Natural killer cell (primary cell): ENCODE results near the gene ECI2. TPM values are rescaled to one million over a fixed set of nuclear protein-coding genes. Genes with fewer than 3 reads are reported as not detected.

Source experiments
- ATAC-seq, 3 donors: fragments of 150-1000 bp in 2 of 3; fragments of 200-7000 bp in 1 of 3; cut with Tn5 transposase; 1 replicate in 1 of 3; 2 replicates in 2 of 3; pipeline ENCODE4 v1.10.0; 2021; ENCODE audit warnings: mild to moderate bottlenecking in 2 of 3, moderate library complexity in 2 of 3
- DNase-seq, 2 donors: peaks; one replicate each; pipeline versions ENCODE4 v3.0.0 to v3.0.0-alpha.2; 2013 to 2021; ENCODE audit warnings: mixed read lengths in 1 of 2
- H3K27ac ChIP-seq: one replicate; pipeline ENCODE4 v1.5.1; 2013; ENCODE audit warnings: mild to moderate bottlenecking, low read length
- H3K27me3 ChIP-seq: one replicate; pipeline ENCODE4 v1.6.1; 2013; ENCODE audit warnings: low read length; ENCODE audit not compliant: control insufficient read depth, insufficient read depth
- H3K36me3 ChIP-seq: one replicate; pipeline ENCODE4 v1.6.1; 2013; ENCODE audit warnings: low read length; ENCODE audit not compliant: control insufficient read depth, insufficient read depth
- H3K4me1 ChIP-seq: one replicate; pipeline ENCODE4 v1.6.1; 2013; ENCODE audit warnings: low read length; ENCODE audit not compliant: control insufficient read depth, insufficient read depth
- H3K4me3 ChIP-seq: one replicate; pipeline ENCODE4 v1.5.1; 2013; ENCODE audit warnings: low read length
- H3K9me3 ChIP-seq: one replicate; pipeline ENCODE4 v1.6.1; 2013; ENCODE audit warnings: low read length; ENCODE audit not compliant: control insufficient read depth, insufficient read depth
- H3K27ac Mint-ChIP-seq, 2 donors: one replicate each; pipeline ENCODE4 v1.8.0; 2022; ENCODE audit warnings: mild to moderate bottlenecking in 2 of 2, mixed read lengths in 2 of 2, moderate library complexity in 1 of 2
- H3K27me3 Mint-ChIP-seq, 2 donors: one replicate each; pipeline ENCODE4 v1.8.0; 2022; ENCODE audit warnings: low read depth in 2 of 2, mixed read lengths in 2 of 2
- H3K36me3 Mint-ChIP-seq: one replicate; pipeline ENCODE4 v1.8.0; 2022; ENCODE audit warnings: mixed read lengths
- H3K4me1 Mint-ChIP-seq, 2 donors: one replicate each; pipeline ENCODE4 v1.8.0; 2022; ENCODE audit warnings: mixed read lengths in 2 of 2
- H3K4me3 Mint-ChIP-seq: one replicate; pipeline ENCODE4 v1.8.0; 2022; ENCODE audit warnings: mild to moderate bottlenecking, moderate library complexity, mixed read lengths
- H3K9me3 Mint-ChIP-seq, 2 donors: one replicate each; pipeline ENCODE4 v1.8.0; 2022; ENCODE audit warnings: mixed read lengths in 2 of 2
- WGBS: methylation state at CpG from one replicate; pipeline ENCODE4 v1.1.7; 2013; ENCODE audit warnings: missing lambda C conversion rate; ENCODE audit not compliant: insufficient coverage; 5-methylcytosine and 5-hydroxymethylcytosine counted together
- intact Hi-C: fragments of 100-400 bp; cut with micrococcal nuclease; formaldehyde crosslinking; loops from one replicate; pipeline ENCODE4 v1.14.2; 2022
- total RNA-seq, 4 donors: library from RNA; stranded (reverse); fragments of 120-200 nt in 1 of 4; gene quantifications; one replicate each; pipeline versions ENCODE4 v1.2.3 to v1.2.4, GENCODE V29; 2013 to 2022
- TF ChIP-seq, protein P1 (sequence below): fragments of 200-600 bp; IDR thresholded peaks from one replicate; pipeline ENCODE4 v1.8.0; 2022; ENCODE audit warnings: antibody characterized with exemption

Gene ECI2
- total RNA-seq, 3 donors from 2014 or later (not counting 1 experiment from before 2014, with no cell fraction given) = 17.2 to 21.6 (median 19.6) TPM

DNA sequence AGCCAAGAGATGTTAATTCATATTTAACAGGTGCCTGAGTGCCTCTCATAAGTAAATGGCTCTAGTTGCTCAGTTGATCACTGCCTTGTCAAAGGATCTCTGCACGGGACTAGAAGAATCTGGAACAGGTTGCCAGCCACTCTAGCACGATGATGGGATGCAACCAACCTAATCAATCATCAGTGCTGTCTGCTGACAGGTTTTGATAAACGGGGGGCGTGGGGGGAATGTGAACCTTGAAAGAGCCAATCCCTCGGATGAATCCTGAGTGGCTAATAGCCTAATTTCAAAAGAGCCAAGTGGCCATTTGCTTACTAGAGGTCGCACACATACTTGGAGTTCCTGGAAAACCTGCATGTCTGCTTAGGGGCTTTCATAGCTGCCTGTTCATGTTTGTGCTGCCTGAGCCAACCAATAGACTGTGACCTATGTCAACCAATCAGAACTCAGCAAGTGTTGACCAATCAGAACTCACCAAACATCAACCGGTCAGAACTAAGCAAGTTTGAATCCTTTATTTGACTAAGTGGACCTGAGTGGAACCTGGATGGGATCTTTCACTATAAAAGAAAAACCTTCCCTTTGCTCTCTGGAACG, 43.5 kb upstream of the ECI2 start:
- no peaks in the 10 kb centered on the region for H3K9me3 ChIP-seq
- TF ChIP-seq, protein P1, sequence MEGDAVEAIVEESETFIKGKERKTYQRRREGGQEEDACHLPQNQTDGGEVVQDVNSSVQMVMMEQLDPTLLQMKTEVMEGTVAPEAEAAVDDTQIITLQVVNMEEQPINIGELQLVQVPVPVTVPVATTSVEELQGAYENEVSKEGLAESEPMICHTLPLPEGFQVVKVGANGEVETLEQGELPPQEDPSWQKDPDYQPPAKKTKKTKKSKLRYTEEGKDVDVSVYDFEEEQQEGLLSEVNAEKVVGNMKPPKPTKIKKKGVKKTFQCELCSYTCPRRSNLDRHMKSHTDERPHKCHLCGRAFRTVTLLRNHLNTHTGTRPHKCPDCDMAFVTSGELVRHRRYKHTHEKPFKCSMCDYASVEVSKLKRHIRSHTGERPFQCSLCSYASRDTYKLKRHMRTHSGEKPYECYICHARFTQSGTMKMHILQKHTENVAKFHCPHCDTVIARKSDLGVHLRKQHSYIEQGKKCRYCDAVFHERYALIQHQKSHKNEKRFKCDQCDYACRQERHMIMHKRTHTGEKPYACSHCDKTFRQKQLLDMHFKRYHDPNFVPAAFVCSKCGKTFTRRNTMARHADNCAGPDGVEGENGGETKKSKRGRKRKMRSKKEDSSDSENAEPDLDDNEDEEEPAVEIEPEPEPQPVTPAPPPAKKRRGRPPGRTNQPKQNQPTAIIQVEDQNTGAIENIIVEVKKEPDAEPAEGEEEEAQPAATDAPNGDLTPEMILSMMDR = no peak
- peaks cover 2% of the 10 kb centered on the region for H3K27me3 ChIP-seq
- DNase-seq (no peak), ATAC-seq (no peak)
- WGBS = 90% methylated on average over 8 of the region's 8 CpGs
- Mint-ChIP-seq H3K9me3 (no peaks in the 10 kb centered on the region), H3K36me3 (no peaks in the 10 kb centered on the region), H3K4me1 (no peaks in the 10 kb centered on the region), H3K4me3 (no peak overlapping the region), H3K27me3 (peaks cover 7 to 17% of the 10 kb centered on the region in 2 donors), H3K27ac (no peak overlapping the region)
- intact Hi-C loops = no loop called here
- H3K36me3 ChIP-seq = no peaks in the 10 kb centered on the region
- no peak overlapping the region for H3K27ac ChIP-seq
- H3K4me1 ChIP-seq = no peaks in the 10 kb centered on the region
- H3K4me3 ChIP-seq = no peak overlapping the region

DNA sequence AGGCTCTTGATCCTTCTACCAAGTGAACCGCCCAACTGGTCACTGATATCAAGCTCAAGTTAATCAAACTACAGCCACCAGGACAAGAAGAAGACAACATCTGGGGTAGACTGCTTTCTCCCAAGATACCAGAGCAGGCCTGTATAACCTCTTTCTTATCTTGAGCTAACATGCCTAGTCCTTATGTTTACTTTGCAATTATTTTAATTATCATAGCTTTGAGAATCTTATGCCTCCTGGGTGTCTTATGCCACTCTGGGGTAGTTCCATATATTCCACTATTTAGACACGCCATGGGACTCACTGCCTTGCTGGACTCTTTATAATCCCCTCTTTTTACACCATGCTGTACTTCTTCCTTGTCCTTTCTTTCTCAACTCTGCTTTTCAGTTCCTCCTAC, 41.5 kb upstream of the ECI2 start:
- ATAC-seq (no peak), DNase-seq (no peak)
- Mint-ChIP-seq H3K4me1 (no peaks in the 10 kb centered on the region), H3K36me3 (no peaks in the 10 kb centered on the region), H3K9me3 (no peaks in the 10 kb centered on the region), H3K27ac (no peak overlapping the region), H3K4me3 (no peak overlapping the region), H3K27me3 (peaks cover 5 to 17% of the 10 kb centered on the region in 2 donors)
- Histone ChIP-seq H3K4me3 (no peak overlapping the region), H3K27ac (no peak overlapping the region), H3K27me3 (peaks cover 2% of the 10 kb centered on the region), H3K36me3 (no peaks in the 10 kb centered on the region), H3K4me1 (no peaks in the 10 kb centered on the region), H3K9me3 (no peaks in the 10 kb centered on the region)
- TF ChIP-seq, protein P1 = no peak
- intact Hi-C loops = no loop called here
- 90% methylated on average over 2 of the region's 2 CpGs for WGBS

DNA sequence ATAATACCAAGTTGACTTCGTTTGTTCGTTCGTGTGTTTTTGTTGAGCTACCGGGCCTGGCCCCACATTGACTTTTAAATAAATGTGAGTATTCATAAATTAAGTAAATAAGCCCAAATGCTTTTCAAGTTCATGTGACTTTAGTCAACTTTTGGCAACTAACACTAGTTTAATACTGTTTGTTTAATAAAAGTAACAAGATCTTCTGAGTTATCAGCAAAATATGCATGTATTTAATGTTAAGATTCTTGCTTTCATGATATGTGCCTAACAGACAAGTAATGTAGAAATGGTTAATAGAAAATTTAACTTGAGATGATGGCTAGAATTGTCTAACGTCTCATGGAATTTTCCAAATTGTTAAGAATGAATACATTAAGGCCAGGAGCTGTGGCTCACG, 38.7 kb upstream of the ECI2 start:
- no peaks in the 10 kb centered on the region for H3K4me1 Mint-ChIP-seq
- no peak overlapping the region for H3K27ac Mint-ChIP-seq

More for the DNA sequence above, 38.7 kb upstream of the ECI2 start:
- Histone ChIP-seq H3K36me3 (no peaks in the 10 kb centered on the region), H3K9me3 (no peaks in the 10 kb centered on the region), H3K4me1 (no peaks in the 10 kb centered on the region), H3K27me3 (no peaks in the 10 kb centered on the region), H3K4me3 (no peak overlapping the region), H3K27ac (no peak overlapping the region)
- Mint-ChIP-seq H3K36me3 (no peaks in the 10 kb centered on the region), H3K4me3 (no peak overlapping the region), H3K27me3 (peaks cover 0 to 9% of the 10 kb centered on the region in 2 donors), H3K9me3 (no peaks in the 10 kb centered on the region)
- 97% methylated on average over 6 of the region's 6 CpGs for WGBS
- intact Hi-C loops = no loop called here
- ATAC-seq (no peak), DNase-seq (no peak)
- TF ChIP-seq, protein P1 = no peak
